Spinal cord (tissue), 10 donors: Measurements from ENCODE around the gene BDKRB2. TPM values are rescaled to one million over a fixed set of nuclear protein-coding genes. Genes with fewer than 3 reads are reported as not detected.

Source experiments
- DNase-seq, 6 donors: peaks; one replicate each; pipeline versions ENCODE4 v3.0.0 to v3.0.0-alpha.2; 2013 to 2015; ENCODE audit warnings: low spot score in 6 of 6, low read depth in 4 of 6
- H3K27ac ChIP-seq: one replicate; pipeline ENCODE4 v1.5.1; 2013; ENCODE audit warnings: low read depth, low read length, control low read depth
- H3K27me3 ChIP-seq: one replicate; pipeline ENCODE4 v1.6.1; 2013; ENCODE audit warnings: low read length; ENCODE audit not compliant: control insufficient read depth, insufficient read depth
- H3K36me3 ChIP-seq: one replicate; pipeline ENCODE4 v1.6.1; 2013; ENCODE audit warnings: low read length; ENCODE audit not compliant: control insufficient read depth, insufficient read depth
- H3K4me1 ChIP-seq: one replicate; pipeline ENCODE4 v1.6.1; 2013; ENCODE audit warnings: low read length; ENCODE audit not compliant: control insufficient read depth, insufficient read depth
- H3K4me3 ChIP-seq: one replicate; pipeline ENCODE4 v1.5.1; 2013; ENCODE audit warnings: low read depth, low read length, control low read depth
- H3K9me3 ChIP-seq: one replicate; pipeline ENCODE4 v1.6.1; 2013; ENCODE audit warnings: low read length; ENCODE audit not compliant: control insufficient read depth, insufficient read depth
- WGBS: methylation state at CpG from one replicate; pipeline ENCODE4 v1.1.5; 2013; ENCODE audit warnings: missing lambda C conversion rate; ENCODE audit not compliant: insufficient coverage; 5-methylcytosine and 5-hydroxymethylcytosine counted together
- polyA plus RNA-seq, 2 donors: library from polyadenylated mRNA; unstranded; fragments of 120-200 nt; gene quantifications; one replicate each; pipeline ENCODE4 v1.2.1, GENCODE V29; 2013; ENCODE audit not compliant: insufficient read length in 2 of 2
- small RNA-seq: library from RNA; depleted of rRNA; stranded (forward); fragments of <200 nt; gene quantifications from one replicate; pipeline ENCODE3, GENCODE V24; 2014; ENCODE audit warnings: low replicate concordance
- total RNA-seq, 2 donors: library from RNA; depleted of rRNA in 1 of 2; stranded (reverse); fragments of 120-200 nt in 1 of 2; fragments of >200 nt in 1 of 2; gene quantifications; one replicate each; pipeline versions ENCODE4 v1.2.3 to v1.2.4, GENCODE V29; 2013 to 2014
- donor health status: healthy.

Gene BDKRB2
- total and polyA plus RNA-seq, 4 donors, result 1.3 to 3.4 (median 2.1) TPM

- H3K4me1 ChIP-seq, result no peaks in the 10 kb centered on the region
- no peaks in the 10 kb centered on the region for H3K27me3 ChIP-seq
- peaks cover 21% of the 10 kb centered on the region for H3K36me3 ChIP-seq
- H3K27ac ChIP-seq, result no peak overlapping the region
- WGBS, result no CpG with 5 or more reads among the region's 1 CpG
- no peak overlapping the region for H3K4me3 ChIP-seq
- no peaks in the 10 kb centered on the region for H3K9me3 ChIP-seq
- DNase-seq, result no peak
Observed at GRCh38 chr14:96286251-96286650, 81.6 kb downstream of the BDKRB2 start.

DNA sequence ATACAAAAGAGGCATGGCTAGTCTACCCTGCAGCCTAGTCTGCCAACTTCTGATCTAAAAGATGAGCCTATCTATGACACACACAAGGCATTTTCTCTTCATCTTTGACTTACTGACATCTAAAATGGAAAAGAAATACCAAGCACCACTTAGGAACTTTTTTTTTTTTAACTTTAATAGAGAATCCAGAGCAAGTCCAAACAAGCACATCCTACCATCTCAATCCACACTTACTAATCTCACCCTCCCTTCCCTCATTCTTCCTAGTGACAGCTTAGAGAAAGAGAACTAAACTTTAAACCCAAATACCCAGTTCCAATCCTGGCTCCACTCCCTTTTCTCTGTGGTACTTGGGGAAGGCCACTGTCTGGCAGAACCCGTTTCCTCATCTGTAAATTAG is 83.2 kb downstream of the BDKRB2 start:
- WGBS, result no CpG with 5 or more reads among the region's 1 CpG
- no peaks in the 10 kb centered on the region for H3K9me3 ChIP-seq
- no peak for DNase-seq
- H3K27me3 ChIP-seq, result no peaks in the 10 kb centered on the region
- no peak overlapping the region for H3K4me3 ChIP-seq
- H3K27ac ChIP-seq, result no peak overlapping the region
- peaks cover 21% of the 10 kb centered on the region for H3K36me3 ChIP-seq
- no peaks in the 10 kb centered on the region for H3K4me1 ChIP-seq

Small RNA genes lying within 50 kb of the gene (small RNA-seq; reads per million reads assigned to genes)
- not detected for gene CKS1BP1

Other genes with a start within 250 kb of the BDKRB2 start
- gene C14orf132, start 165.5 kb upstream of the BDKRB2 start, total RNA-seq, result 10 to 100 TPM; 33.3 to 60.5 TPM
- gene C14orf132, start 165.5 kb upstream of the BDKRB2 start, polyA plus RNA-seq, result 100 to 1,000 TPM in 1 of 2 donors, 10 to 100 TPM in 1; 91.4 to 125 TPM
- gene BDKRB1, start 51.4 kb downstream of the BDKRB2 start, total RNA-seq, result under 1 TPM in 1 of 2 donors, not detected in 1; 0.28 TPM
- gene BDKRB1, start 51.4 kb downstream of the BDKRB2 start, polyA plus RNA-seq, result under 1 TPM in 1 of 2 donors, not detected in 1; 0.95 TPM
- 10 to 100 TPM; 32.4 to 46.2 TPM for gene ATG2B, start 158.5 kb downstream of the BDKRB2 start, total RNA-seq
- gene ATG2B, start 158.5 kb downstream of the BDKRB2 start, polyA plus RNA-seq, result 10 to 100 TPM; 23.3 to 29.0 TPM
- gene GSKIP, start 158.7 kb downstream of the BDKRB2 start, total RNA-seq, result 10 to 100 TPM; 23.0 to 41.7 TPM
- 10 to 100 TPM; 20.1 to 23.6 TPM for gene GSKIP, start 158.7 kb downstream of the BDKRB2 start, polyA plus RNA-seq
- gene AK7, start 187.3 kb downstream of the BDKRB2 start, total RNA-seq, result 10 to 100 TPM in 1 of 2 donors, 1 to 10 TPM in 1; 3.3 to 10.5 TPM
- 1 to 10 TPM; 5.4 to 7.7 TPM for gene AK7, start 187.3 kb downstream of the BDKRB2 start, polyA plus RNA-seq